Heart left ventricle (tissue), 16 donors: ENCODE results near the gene AIF1L. TPM values are rescaled to one million over a fixed set of nuclear protein-coding genes. Genes with fewer than 3 reads are reported as not detected.
"Not testable (repeated sequence)": the region's sequence is repeated elsewhere in the genome, so short reads cannot be mapped to it uniquely, and the experiment has no call there.

Source experiments
- ATAC-seq, 4 donors: fragments of 200-7000 bp; cut with Tn5 transposase; one replicate each; pipeline ENCODE4 v1.9.1; 2020 to 2022; ENCODE audit warnings: moderate library complexity in 4 of 4, mild to moderate bottlenecking in 3 of 4, moderate number of reproducible peaks in 1 of 4
- DNase-seq, 5 donors: peaks; one replicate each; pipeline ENCODE4 v3.0.0-alpha.2; 2020
- H3K27ac ChIP-seq, 12 donors: fragments of 200-600 bp; sonication (generic) in 4 of 12; one replicate each; pipeline versions ENCODE4 v1.5.0 to v1.8.0; 2016 to 2022; ENCODE audit warnings: mild to moderate bottlenecking in 2 of 12
- H3K27me3 ChIP-seq, 9 donors: fragments of 200-600 bp; sonication (generic) in 2 of 9; one replicate each; pipeline versions ENCODE4 v1.5.1 to v1.8.0; 2016 to 2022; ENCODE audit warnings: mild to moderate bottlenecking in 3 of 9
- H3K36me3 ChIP-seq, 9 donors: fragments of 200-600 bp; sonication (generic) in 2 of 9; one replicate each; pipeline versions ENCODE4 v1.5.0 to v1.8.0; 2018 to 2022; ENCODE audit warnings: mild to moderate bottlenecking in 2 of 9
- H3K4me1 ChIP-seq, 12 donors: fragments of 200-600 bp; sonication (generic) in 4 of 12; one replicate each; pipeline versions ENCODE4 v1.5.0 to v1.8.0; 2016 to 2022; ENCODE audit warnings: mild to moderate bottlenecking in 3 of 12
- H3K4me3 ChIP-seq, 12 donors: fragments of 200-600 bp; sonication (generic) in 4 of 12; one replicate each; pipeline versions ENCODE4 v1.5.0 to v1.8.0; 2017 to 2022; ENCODE audit warnings: mild to moderate bottlenecking in 9 of 12, moderate library complexity in 4 of 12
- H3K9me3 ChIP-seq, 12 donors: fragments of 200-600 bp; sonication (generic) in 4 of 12; one replicate each; pipeline versions ENCODE4 v1.5.0 to v1.8.0; 2016 to 2022; ENCODE audit warnings: mild to moderate bottlenecking in 1 of 12
- CTCF ChIP-seq, 12 donors: fragments of 200-600 bp; sonication (generic) in 4 of 12; IDR thresholded peaks; one replicate each; pipeline versions ENCODE4 v1.5.0 to v1.8.0; 2018 to 2022; ENCODE audit warnings: antibody characterized with exemption in 12 of 12, mild to moderate bottlenecking in 5 of 12
- POLR2A ChIP-seq, 2 donors: fragments of 450-650 bp; IDR thresholded peaks; one replicate each; pipeline ENCODE4 v1.6.1; 2017; ENCODE audit warnings: antibody characterized with exemption in 2 of 2, mild to moderate bottlenecking in 2 of 2, moderate library complexity in 2 of 2
- WGBS, 4 donors: extraction: QIAGEN DNeasy Blood & Tissue Kit in 2 of 4; methylation state at CpG; one replicate each; pipeline versions ENCODE4 v1.1.5 to v1.1.7; 2013 to 2018; 5-methylcytosine and 5-hydroxymethylcytosine counted together
- intact Hi-C, 10 donors: fragments of 100-400 bp; cut with DNase I; formaldehyde crosslinking; loops; one replicate each; pipeline versions ENCODE4 v1.11.1 to v1.14.2; 2022
- polyA plus RNA-seq, 2 donors: library from polyadenylated mRNA; stranded (reverse); fragments of 200-250 nt; gene quantifications; one replicate each; pipeline ENCODE4 v1.2.3, GENCODE V29; 2013
- total RNA-seq, 9 donors: library from RNA; depleted of rRNA in 2 of 9; stranded (reverse); fragments of >200 nt in 2 of 9; fragmentation: NEBNext Ultra II Directional in 3 of 9; extraction: Animal tissue kit (Norgen Biotek cat#: 25700) in 3 of 9; gene quantifications; one replicate each; pipeline versions ENCODE4 v1.1.0 to v1.2.4, GENCODE V29; 2016 to 2023
- donor health status: ischemic (EF 13 %, LVEDD 7.1; RV severe dilation, severe dysfunction).
- donor health status: healthy with polysubstance abuse.
- donor health status: DM: no; HTN: yes; CAD: no.
- donor health status: DM: no; HTN: no; CAD: no.
- donor health status: ischemic (EF 25% LVEDD 6.9; RV normal size, moderate dysfunction).
- donor health status: ischemic (EF 25% LVEDD 5.7; RV mildly dilated, moderate dysfunction).
- donor health status: healthy.
- donor health status: DM: yes; HTN: yes; CAD: no.
- donor health status: ischemic (EF 35%, LVEDD 5.7; RV mildly dilated, moderate dysfunction).
- donor health status: nonischemic (EF 11% LVEDD 7.7; RV severe dilation, severe dysfunction).
- donor health status: DM: yes; HTN: yes; CAD: no.
- donor health status: PGD.
- donor health status: ischemic (EF 29% LVEDD 5.4; RV normal size, mild dysfunction).
- donor health status: nonischemic (EF 23%, LVEDD 6.1; RV moderate dilation, normal function).

AIF1L gene
- total and polyA plus RNA-seq, 11 donors: 12.1 to 93.8 (median 23.1) TPM

GRCh38 chr9:131113655-131114054, 17.3 kb downstream of the AIF1L start:
- Histone ChIP-seq H3K27me3 (no peaks in the 10 kb centered on the region), H3K27ac (peak overlapping the region in 2 of 12 donors; percentile 33 to 43), H3K4me1 (peaks cover 0 to 33% (median 10%) of the 10 kb centered on the region in 12 donors), H3K9me3 (no peaks in the 10 kb centered on the region), H3K36me3 (peaks cover 0 to 20% (median 0%) of the 10 kb centered on the region in 9 donors), H3K4me3 (no peak overlapping the region)
- no peak for ATAC-seq
- no peak for TF ChIP-seq POLR2A (IDR thresholded peaks at IDR 0.05)
- no peak for TF ChIP-seq CTCF (IDR thresholded peaks at IDR 0.05)
- DNase-seq: no peak
- 90 to 93% (median 91%) methylated on average over 7 to 8 of the region's 8 CpGs for WGBS, 4 donors
- intact Hi-C loops: no loop called here

- H3K9me3 ChIP-seq: no peaks in the 10 kb centered on the region
- DNase-seq (no peak), ATAC-seq (no peak)
- intact Hi-C loops: no loop called here
- no peaks in the 10 kb centered on the region for H3K27me3 ChIP-seq
- WGBS, 4 donors: 83 to 87% (median 85%) methylated on average over 8 of the region's 8 CpGs
- peaks cover 0 to 34% (median 10%) of the 10 kb centered on the region in 12 donors for H3K4me1 ChIP-seq
- no peak overlapping the region for H3K4me3 ChIP-seq
- no peak for TF ChIP-seq POLR2A (IDR thresholded peaks at IDR 0.05)
- no peak for TF ChIP-seq CTCF (IDR thresholded peaks at IDR 0.05)
- peak overlapping the region in 2 of 12 donors; percentile 33 to 43 for H3K27ac ChIP-seq
- peaks cover 0 to 25% (median 0%) of the 10 kb centered on the region in 9 donors for H3K36me3 ChIP-seq
Observed at GRCh38 chr9:131114084-131114535, 17.8 kb downstream of the AIF1L start.

DNA sequence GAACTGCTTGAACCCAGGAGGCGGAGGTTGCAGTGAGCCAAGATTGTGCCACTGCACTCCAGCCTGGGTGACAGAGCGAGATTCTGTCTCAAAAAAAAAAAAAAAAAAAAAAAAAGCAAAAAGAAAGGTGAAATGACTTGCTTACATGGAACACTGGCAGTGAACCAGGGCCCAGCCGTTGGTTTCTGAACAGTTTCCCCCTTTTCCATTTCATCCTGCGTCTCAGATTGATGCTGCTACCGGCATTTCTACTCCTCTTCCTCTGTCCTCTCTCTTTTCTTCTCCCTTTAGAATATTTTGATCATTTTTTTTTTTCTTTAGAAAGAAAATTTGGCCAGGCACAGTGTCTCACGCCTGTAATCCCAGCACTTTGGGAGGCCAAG, 19.0 kb downstream of the AIF1L start:
- WGBS, 4 donors: 91 to 95% (median 93%) methylated on average over 6 of the region's 6 CpGs
- ATAC-seq, H3K4me3 ChIP-seq, intact Hi-C loops, DNase-seq, H3K9me3 ChIP-seq, H3K27me3 ChIP-seq: not testable (repeated sequence)
- Histone ChIP-seq H3K36me3 (peaks cover 0 to 35% (median 7%) of the 10 kb centered on the region in 9 donors), H3K27ac (peak overlapping the region in 2 of 12 donors; percentile 65 to 88), H3K4me1 (peaks cover 0 to 34% (median 10%) of the 10 kb centered on the region in 12 donors)

GRCh38 chr9:131116281-131117120, 20.2 kb downstream of the AIF1L start:
- no peaks in the 10 kb centered on the region for H3K9me3 ChIP-seq
- WGBS, 4 donors: 68 to 76% (median 71%) methylated on average over 22 of the region's 22 CpGs
- intact Hi-C loops: no loop called here

More at GRCh38 chr9:131116281-131117120, 20.2 kb downstream of the AIF1L start:
- Histone ChIP-seq H3K4me1 (peaks cover 0 to 34% (median 10%) of the 10 kb centered on the region in 12 donors), H3K36me3 (peaks cover 0 to 45% (median 17%) of the 10 kb centered on the region in 9 donors), H3K27me3 (no peaks in the 10 kb centered on the region), H3K4me3 (no peak overlapping the region), H3K27ac (peak overlapping the region; percentile 24 to 89 (median 76))
- ATAC-seq: peak; percentile 67 to 92 (median 82)
- TF ChIP-seq CTCF (IDR thresholded peaks at IDR 0.05) (no peak), POLR2A (IDR thresholded peaks at IDR 0.05) (no peak)
- peak in 3 of 5 donors; percentile 45 to 70 (median 59) for DNase-seq
